Epithelial cell of esophagus (primary cell): Measurements from ENCODE around the gene HRH2.

Source experiments
- DNase-seq: peaks from one replicate; pipeline ENCODE4 v3.0.0; 2010; ENCODE audit warnings: low read depth
- H3K4me3 ChIP-seq: 2 replicates; pipeline ENCODE4 v1.5.1; 2011; ENCODE audit warnings: mild to moderate bottlenecking, low read length, control low read depth
- CTCF ChIP-seq: IDR thresholded peaks from 2 replicates; pipeline ENCODE4 v1.5.1; 2011; ENCODE audit warnings: low read depth, mild to moderate bottlenecking, low read length, control low read depth, inconsistent platforms; ENCODE audit not compliant: insufficient read depth; ENCODE audit errors: missing control alignments

Gene HRH2

GRCh38 chr5:175694371-175695160 is 36.7 kb downstream of the HRH2 start:
- TF ChIP-seq CTCF = no peak
- no peak for DNase-seq
- H3K4me3 ChIP-seq = no peak overlapping the region

GRCh38 chr5:175695161-175696126 is 37.6 kb downstream of the HRH2 start:
- no peak for TF ChIP-seq CTCF
- no peak for DNase-seq
- no peak overlapping the region for H3K4me3 ChIP-seq

- no peak for DNase-seq
- H3K4me3 ChIP-seq = no peak overlapping the region
- TF ChIP-seq CTCF = no peak
Measured at GRCh38 chr5:175696139-175696854, 38.4 kb downstream of the HRH2 start.

GRCh38 chr5:175696855-175697198 is 39.0 kb downstream of the HRH2 start:
- no peak overlapping the region for H3K4me3 ChIP-seq
- no peak for DNase-seq
- no peak for TF ChIP-seq CTCF

GRCh38 chr5:175697846-175698245 is 40.0 kb downstream of the HRH2 start:
- no peak for DNase-seq
- no peak overlapping the region for H3K4me3 ChIP-seq
- no peak for TF ChIP-seq CTCF

GRCh38 chr5:175698401-175699115 is 40.7 kb downstream of the HRH2 start:
- no peak for TF ChIP-seq CTCF
- DNase-seq = no peak
- H3K4me3 ChIP-seq = no peak overlapping the region
